ENCODE measurements around the gene SNX4.

GRCh38 chr3:125496701-125497100 lies 23.3 kb downstream of the SNX4 start:
- TF ChIP-seq POLR2A (IDR thresholded peaks at IDR 0.05): no peak
- no peak for TF ChIP-seq CTCF (IDR thresholded peaks at IDR 0.05 in 4 of 5, conservative IDR thresholded peaks at IDR 0.05 in 1 of 5)

Data from gastrocnemius medialis (tissue), 4 donors.